Measurements from ENCODE around the gene ST3GAL3.

- TF ChIP-seq FOXP2 (optimal IDR thresholded peaks at IDR 0.05; ENCODE audit: borderline replicate concordance, extremely low read depth, extremely low read length, insufficient read depth) (no peak), TAF1 (IDR thresholded peaks at IDR 0.05; ENCODE audit: borderline replicate concordance, insufficient read depth, low read length) (no peak), POLR2AphosphoS5 (IDR thresholded peaks at IDR 0.05; ENCODE audit: low read depth, low read length) (no peak), REST (IDR thresholded peaks at IDR 0.05; ENCODE audit: insufficient read depth in 1 of 2, low read depth in 2 of 2, low read length in 2 of 2) (no peak), SIN3A (IDR thresholded peaks at IDR 0.05; ENCODE audit: borderline replicate concordance, insufficient read depth, low read length) (peak; percentile 70; the same call in 1 of the 2 replicates)
These were observed 171.5 kb downstream of the ST3GAL3 start for GRCh38 chr1:43878854-43879253.

Measured in PFSK-1 (cell line).